Stimulated activated naive CD8-positive, alpha-beta T cell treated with anti-CD3 and anti-CD28 coated beads, Interleukin-15, Interleukin-2, amounts not matched to agents 100 ng/mL and 50 ng/mL, for 24 hours (primary cell): ENCODE measurements around the gene GPX2.

Experiments used
- H3K27ac Mint-ChIP-seq: one replicate; pipeline ENCODE4 v1.8.0; 2021; ENCODE audit warnings: mild to moderate bottlenecking, mixed read lengths
- H3K27me3 Mint-ChIP-seq: one replicate; pipeline ENCODE4 v1.8.0; 2021; ENCODE audit warnings: mixed read lengths
- H3K36me3 Mint-ChIP-seq: one replicate; pipeline ENCODE4 v1.8.0; 2021; ENCODE audit warnings: low read depth, mixed read lengths
- H3K4me1 Mint-ChIP-seq: one replicate; pipeline ENCODE4 v1.8.0; 2021; ENCODE audit warnings: low read depth, mixed read lengths
- H3K4me3 Mint-ChIP-seq: one replicate; pipeline ENCODE4 v1.8.0; 2021; ENCODE audit warnings: mild to moderate bottlenecking, mixed read lengths
- H3K9me3 Mint-ChIP-seq: one replicate; pipeline ENCODE4 v1.8.0; 2021; ENCODE audit warnings: mixed read lengths

The GPX2 gene

GRCh38 chr14:64942531-64943111 is at the start of gene GPX2:
TSS of gene GPX2 (minus strand) at chr14:64942745. CDS start at chr14:64942726, 19 bp downstream.
- Mint-ChIP-seq H3K27me3 (no peaks in the 10 kb centered on the region), H3K9me3 (no peaks in the 10 kb centered on the region), H3K4me1 (peaks cover 29% of the 10 kb centered on the region), H3K36me3 (peaks cover 28% of the 10 kb centered on the region), H3K27ac (peak within 1 kb of the TSS; percentile 13), H3K4me3 (no peak within 1 kb of the TSS)

GRCh38 chr14:64990939-64991338 is 48.4 kb upstream of the GPX2 start:
- H3K4me3 Mint-ChIP-seq, result no peak overlapping the region
- H3K36me3 Mint-ChIP-seq, result peaks cover 16% of the 10 kb centered on the region
- H3K27ac Mint-ChIP-seq, result no peak overlapping the region
- H3K4me1 Mint-ChIP-seq, result peaks cover 45% of the 10 kb centered on the region
- H3K27me3 Mint-ChIP-seq, result no peaks in the 10 kb centered on the region
- H3K9me3 Mint-ChIP-seq, result no peaks in the 10 kb centered on the region

- peak overlapping the region; percentile 58 for H3K27ac Mint-ChIP-seq
- H3K4me3 Mint-ChIP-seq, result no peak overlapping the region
- no peaks in the 10 kb centered on the region for H3K9me3 Mint-ChIP-seq
- peaks cover 48% of the 10 kb centered on the region for H3K4me1 Mint-ChIP-seq
- peaks cover 16% of the 10 kb centered on the region for H3K36me3 Mint-ChIP-seq
- no peaks in the 10 kb centered on the region for H3K27me3 Mint-ChIP-seq
Observed at GRCh38 chr14:64990296-64990695, 47.8 kb upstream of the GPX2 start.

DNA sequence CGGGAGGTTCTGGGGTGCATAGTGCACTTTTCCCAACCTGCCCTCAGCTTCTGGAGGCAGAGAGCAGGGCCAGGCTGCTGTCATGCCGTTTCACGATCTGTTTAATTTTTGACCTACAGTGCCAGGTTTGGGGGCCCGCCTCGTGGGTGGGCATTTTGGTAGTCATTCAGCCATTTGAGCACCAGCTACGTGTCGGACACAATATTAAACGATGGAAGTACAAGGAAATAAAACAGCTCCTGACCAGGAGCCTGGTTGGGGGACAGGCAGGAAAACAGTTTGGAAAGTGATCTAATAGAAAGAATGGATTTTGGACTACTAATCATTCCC is 44.9 kb upstream of the GPX2 start:
- Mint-ChIP-seq H3K4me3 (peak overlapping the region; percentile 94), H3K4me1 (peaks cover 52% of the 10 kb centered on the region)

GRCh38 chr14:64986648-64987437 is 44.3 kb upstream of the GPX2 start, which contains the start of gene FNTB:
TSS of gene FNTB (plus strand) at chr14:64986895. CDS start at chr14:64986954, 59 bp downstream.
- Mint-ChIP-seq H3K9me3 (no peaks in the 10 kb centered on the region), H3K4me1 (peaks cover 49% of the 10 kb centered on the region)

More for the DNA sequence above, 44.9 kb upstream of the GPX2 start:
- H3K36me3 Mint-ChIP-seq, result peaks cover 11% of the 10 kb centered on the region
- H3K27ac Mint-ChIP-seq, result peak overlapping the region; percentile 99
- no peaks in the 10 kb centered on the region for H3K9me3 Mint-ChIP-seq
- peaks cover 5% of the 10 kb centered on the region for H3K27me3 Mint-ChIP-seq

GRCh38 chr14:64983439-64984310 is 41.1 kb upstream of the GPX2 start:
- no peak overlapping the region for H3K27ac Mint-ChIP-seq
- H3K36me3 Mint-ChIP-seq, result peaks cover 1% of the 10 kb centered on the region
- peaks cover 27% of the 10 kb centered on the region for H3K4me1 Mint-ChIP-seq
- H3K4me3 Mint-ChIP-seq, result peak overlapping the region; percentile 75
- H3K9me3 Mint-ChIP-seq, result no peaks in the 10 kb centered on the region
- peaks cover 8% of the 10 kb centered on the region for H3K27me3 Mint-ChIP-seq

More at GRCh38 chr14:64986648-64987437, 44.3 kb upstream of the GPX2 start, which contains the start of gene FNTB:
- peak within 1 kb of the TSS; percentile 99 for H3K27ac Mint-ChIP-seq
- H3K27me3 Mint-ChIP-seq, result peaks cover 8% of the 10 kb centered on the region
- peaks cover 11% of the 10 kb centered on the region for H3K36me3 Mint-ChIP-seq
- peak within 1 kb of the TSS; percentile 94 for H3K4me3 Mint-ChIP-seq

DNA sequence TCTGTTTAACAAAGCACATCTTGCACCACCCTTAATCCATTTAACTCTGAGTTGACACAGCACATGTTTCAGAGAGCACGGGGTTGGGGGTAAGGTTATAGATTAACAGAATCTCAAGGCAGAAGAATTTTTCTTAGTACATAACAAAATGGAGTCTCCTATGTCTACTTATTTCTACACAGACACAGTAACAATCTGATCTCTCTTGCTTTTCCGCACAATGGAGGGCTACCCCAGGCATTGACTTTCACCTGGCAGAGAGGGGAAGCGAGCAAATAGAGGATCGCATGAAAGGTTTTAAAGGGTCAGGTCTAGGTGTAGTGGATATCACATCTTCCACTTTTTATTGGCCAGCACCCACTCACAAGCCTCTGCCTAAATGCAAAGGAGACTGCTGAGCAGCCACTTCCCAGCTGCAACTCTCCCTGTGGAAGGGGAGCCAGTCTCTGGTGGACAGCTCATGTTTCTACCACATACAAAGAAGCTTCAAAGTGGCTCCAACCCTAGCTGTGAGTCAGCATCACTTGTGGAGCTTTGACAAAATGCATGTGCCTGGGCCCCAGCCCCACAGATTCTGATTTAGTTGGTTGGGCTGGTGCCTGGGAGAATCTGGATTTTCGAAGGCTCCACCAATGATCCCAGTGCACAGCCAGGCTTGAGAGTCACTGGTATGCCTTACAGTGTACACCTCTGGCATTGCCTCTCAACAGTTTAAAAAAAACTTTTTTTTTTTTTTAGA is 37.0 kb upstream of the GPX2 start:
- Mint-ChIP-seq H3K4me1 (peaks cover 10% of the 10 kb centered on the region), H3K9me3 (no peaks in the 10 kb centered on the region), H3K4me3 (no peak overlapping the region), H3K27ac (no peak overlapping the region), H3K36me3 (no peaks in the 10 kb centered on the region), H3K27me3 (peaks cover 8% of the 10 kb centered on the region)

DNA sequence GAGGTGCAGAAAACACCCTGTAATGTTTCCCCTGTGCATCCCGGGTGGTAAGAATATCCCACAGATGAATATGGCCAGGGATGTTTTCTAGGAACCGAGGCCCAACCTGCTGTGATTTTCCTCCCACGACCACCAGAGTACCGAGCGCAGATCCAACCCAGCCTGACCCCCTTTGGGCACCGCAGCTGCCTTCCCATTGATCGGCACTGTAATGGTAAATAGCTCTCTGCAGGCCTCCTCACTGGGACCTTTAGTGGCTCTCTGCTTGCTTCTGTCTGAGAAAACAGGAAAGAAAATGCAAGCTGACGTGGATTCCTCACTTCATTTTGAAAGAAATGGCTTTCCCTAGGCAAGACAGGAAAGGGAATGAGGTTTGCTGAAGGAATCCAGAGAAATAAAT is 32.0 kb upstream of the GPX2 start:
- H3K36me3 Mint-ChIP-seq, result no peaks in the 10 kb centered on the region
- H3K9me3 Mint-ChIP-seq, result no peaks in the 10 kb centered on the region
- no peak overlapping the region for H3K4me3 Mint-ChIP-seq
- H3K4me1 Mint-ChIP-seq, result peaks cover 9% of the 10 kb centered on the region
- no peak overlapping the region for H3K27ac Mint-ChIP-seq
- H3K27me3 Mint-ChIP-seq, result no peaks in the 10 kb centered on the region

DNA sequence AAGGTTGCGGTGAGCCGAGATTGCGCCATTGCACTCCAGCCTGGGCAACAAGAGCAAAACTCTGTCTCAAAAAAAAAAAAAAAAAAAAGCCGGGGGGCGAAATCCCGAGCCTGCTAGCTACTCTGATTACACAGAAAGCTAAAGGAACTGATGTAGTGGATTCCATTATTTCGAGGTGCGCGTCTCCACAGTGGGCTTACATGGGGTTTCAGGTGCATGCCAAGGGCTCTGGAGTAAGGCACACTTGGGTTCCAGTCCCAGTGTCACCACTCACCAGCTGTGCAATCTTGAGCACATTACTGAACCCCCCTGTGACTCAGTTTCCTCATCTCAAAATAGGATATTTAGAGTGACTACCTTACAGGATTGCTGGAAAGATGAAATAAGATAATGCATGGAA is 31.3 kb upstream of the GPX2 start:
- H3K4me1 Mint-ChIP-seq, result peaks cover 9% of the 10 kb centered on the region
- no peaks in the 10 kb centered on the region for H3K9me3 Mint-ChIP-seq
- no peak overlapping the region for H3K27ac Mint-ChIP-seq
- no peaks in the 10 kb centered on the region for H3K27me3 Mint-ChIP-seq
- no peak overlapping the region for H3K4me3 Mint-ChIP-seq
- H3K36me3 Mint-ChIP-seq, result no peaks in the 10 kb centered on the region

DNA sequence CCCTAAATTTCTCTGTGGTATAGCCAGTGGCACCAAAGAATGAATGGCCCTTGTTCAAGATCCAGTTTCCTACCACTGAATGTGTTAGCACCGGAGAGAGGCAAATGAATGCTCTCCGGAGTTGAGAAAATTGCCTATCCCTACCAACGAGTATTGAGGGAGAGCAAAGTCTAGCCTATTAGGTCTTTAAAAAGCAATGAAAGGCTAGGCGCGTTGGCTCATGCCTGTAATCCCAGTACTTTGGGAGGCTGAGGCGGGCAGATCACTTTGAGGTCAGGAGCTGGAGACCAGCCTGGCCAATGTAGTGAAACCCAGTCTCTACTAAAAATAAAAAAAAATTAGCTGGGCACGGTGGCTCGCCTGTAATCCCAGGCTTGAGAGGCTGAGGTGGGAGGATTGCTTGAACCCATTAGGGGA is 30.5 kb upstream of the GPX2 start:
- Mint-ChIP-seq H3K27ac (no peak overlapping the region), H3K9me3 (no peaks in the 10 kb centered on the region), H3K36me3 (no peaks in the 10 kb centered on the region), H3K4me1 (peaks cover 9% of the 10 kb centered on the region), H3K27me3 (no peaks in the 10 kb centered on the region), H3K4me3 (peak overlapping the region; percentile 74)

GRCh38 chr14:64971943-64972791 is 29.6 kb upstream of the GPX2 start, which contains the start of gene RAB15:
TSS of gene RAB15 (minus strand) at chr14:64972336. CDS start at chr14:64972076, 260 bp downstream.
- H3K36me3 Mint-ChIP-seq, result no peaks in the 10 kb centered on the region
- peaks cover 9% of the 10 kb centered on the region for H3K4me1 Mint-ChIP-seq
- H3K9me3 Mint-ChIP-seq, result no peaks in the 10 kb centered on the region
- H3K4me3 Mint-ChIP-seq, result peak within 1 kb of the TSS; percentile 74
- H3K27ac Mint-ChIP-seq, result peak within 1 kb of the TSS; percentile 65
- no peaks in the 10 kb centered on the region for H3K27me3 Mint-ChIP-seq

DNA sequence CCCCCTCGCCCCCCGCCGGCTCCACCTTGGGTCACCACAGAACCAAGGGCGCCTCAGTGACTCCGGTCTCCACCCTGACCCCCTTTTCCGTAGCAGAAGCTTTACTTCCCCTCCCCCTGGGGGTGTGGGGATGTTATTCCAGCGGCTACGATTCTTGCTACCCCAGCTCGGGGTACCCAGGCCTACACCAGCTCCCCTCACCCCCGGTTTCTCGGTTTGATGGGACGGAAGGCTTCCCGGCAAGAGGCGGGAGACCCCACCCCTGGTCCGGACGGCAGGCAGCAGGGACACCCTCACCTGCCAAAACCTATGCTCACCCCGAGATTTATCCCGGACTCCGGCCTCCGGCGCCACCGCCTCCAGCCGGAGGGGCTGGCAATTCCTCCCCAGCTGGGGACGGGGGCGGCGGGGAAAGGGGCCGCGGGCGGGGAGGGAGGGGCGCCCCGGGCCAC is 29.0 kb upstream of the GPX2 start:
- H3K9me3 Mint-ChIP-seq, result no peaks in the 10 kb centered on the region
- H3K4me3 Mint-ChIP-seq, result peak overlapping the region; percentile 66
- peaks cover 9% of the 10 kb centered on the region for H3K4me1 Mint-ChIP-seq
- H3K36me3 Mint-ChIP-seq, result no peaks in the 10 kb centered on the region
- no peak overlapping the region for H3K27ac Mint-ChIP-seq
- H3K27me3 Mint-ChIP-seq, result no peaks in the 10 kb centered on the region

- Mint-ChIP-seq H3K9me3 (no peaks in the 10 kb centered on the region), H3K4me3 (peak overlapping the region; percentile 66), H3K4me1 (peaks cover 9% of the 10 kb centered on the region), H3K27me3 (no peaks in the 10 kb centered on the region), H3K36me3 (no peaks in the 10 kb centered on the region), H3K27ac (no peak overlapping the region)
Observed at GRCh38 chr14:64970776-64971477, 28.4 kb upstream of the GPX2 start.
